ENCODE data around the gene TMCC2.
"Not testable (repeated sequence)": the region's sequence is repeated elsewhere in the genome, so short reads cannot be mapped to it uniquely, and the experiment has no call there.

Gene TMCC2

GRCh38 chr1:205216588-205216987, 11.2 kb upstream of the TMCC2 start:
- DNase-seq, result no peak

- no peak for DNase-seq
Observed at GRCh38 chr1:205217418-205217817, 10.3 kb upstream of the TMCC2 start.

GRCh38 chr1:205220421-205220820, 7.3 kb upstream of the TMCC2 start:
- no peak for DNase-seq

DNA sequence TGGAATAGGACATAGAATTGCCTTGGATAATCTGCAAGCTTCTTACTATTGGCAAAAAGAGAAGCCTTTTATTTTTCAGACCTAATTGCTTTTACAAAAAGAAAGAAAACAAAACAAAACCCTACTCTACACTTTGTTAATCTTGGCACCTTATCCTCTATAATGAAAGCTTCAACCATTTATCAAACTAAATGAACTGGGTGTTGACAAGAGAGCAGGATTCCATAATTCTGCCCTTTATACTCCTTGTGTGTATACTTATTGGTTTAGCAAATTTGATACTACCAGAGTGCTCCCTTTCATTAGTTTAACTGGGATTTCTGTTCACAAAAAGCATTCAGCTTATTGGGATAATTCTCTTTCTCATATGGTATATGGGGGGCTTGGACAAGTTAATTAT, 3.0 kb upstream of the TMCC2 start:
- no peak for DNase-seq

- DNase-seq, result no peak
Observed at GRCh38 chr1:205225901-205226765, 1.6 kb upstream of the TMCC2 start.

GRCh38 chr1:205226868-205227583, 720 bp upstream of the TMCC2 start:
- DNase-seq, result no peak

DNA sequence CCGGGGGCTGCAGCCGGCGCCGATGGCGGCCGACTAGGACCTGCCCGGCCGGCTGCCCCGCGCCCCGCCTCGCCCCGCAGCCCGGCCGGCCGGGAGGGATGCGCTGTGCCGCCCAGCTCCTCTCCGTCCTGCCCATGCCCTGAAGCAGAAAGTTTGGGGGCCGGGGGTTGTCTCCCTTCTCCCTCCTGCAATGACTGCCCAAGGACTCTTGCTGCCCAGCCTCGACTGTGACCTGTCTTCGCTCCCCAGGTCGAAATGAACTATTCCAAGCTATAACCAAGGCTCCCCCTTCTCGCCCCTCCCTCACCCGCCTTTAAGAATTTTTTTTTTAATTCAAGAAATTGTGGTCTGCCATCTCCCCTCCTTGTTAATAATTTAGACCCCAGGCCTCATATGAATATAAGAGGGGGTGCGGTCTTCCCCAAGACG, 361 bp downstream of the TMCC2 start:
- DNase-seq, result no peak

DNA sequence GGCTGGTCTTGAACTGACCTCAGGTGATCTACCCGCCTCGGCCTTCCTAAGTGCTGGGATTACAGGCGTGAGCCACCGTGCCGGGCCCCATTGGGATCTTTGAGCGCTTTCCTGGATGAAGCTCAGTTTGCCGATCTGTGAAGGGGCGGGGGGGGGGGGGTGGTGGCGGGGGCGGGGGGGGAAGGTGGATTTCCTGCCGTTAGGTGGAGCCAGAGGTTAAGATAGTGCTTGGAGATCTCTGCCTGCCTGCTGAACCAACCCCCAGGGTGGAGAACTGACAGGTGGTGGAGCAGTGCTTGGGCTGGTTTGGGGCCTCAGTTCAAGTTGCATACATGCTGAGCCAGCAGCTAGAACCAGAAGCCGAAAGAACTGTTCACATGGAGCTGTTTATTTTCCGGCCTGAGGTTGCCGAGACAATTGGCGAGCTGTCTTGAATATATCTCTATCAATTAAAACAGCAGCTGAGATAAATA, 1.7 kb downstream of the TMCC2 start:
- DNase-seq, result peak in 3 of 4 experiments; percentile 24 to 58 (median 50)

DNA sequence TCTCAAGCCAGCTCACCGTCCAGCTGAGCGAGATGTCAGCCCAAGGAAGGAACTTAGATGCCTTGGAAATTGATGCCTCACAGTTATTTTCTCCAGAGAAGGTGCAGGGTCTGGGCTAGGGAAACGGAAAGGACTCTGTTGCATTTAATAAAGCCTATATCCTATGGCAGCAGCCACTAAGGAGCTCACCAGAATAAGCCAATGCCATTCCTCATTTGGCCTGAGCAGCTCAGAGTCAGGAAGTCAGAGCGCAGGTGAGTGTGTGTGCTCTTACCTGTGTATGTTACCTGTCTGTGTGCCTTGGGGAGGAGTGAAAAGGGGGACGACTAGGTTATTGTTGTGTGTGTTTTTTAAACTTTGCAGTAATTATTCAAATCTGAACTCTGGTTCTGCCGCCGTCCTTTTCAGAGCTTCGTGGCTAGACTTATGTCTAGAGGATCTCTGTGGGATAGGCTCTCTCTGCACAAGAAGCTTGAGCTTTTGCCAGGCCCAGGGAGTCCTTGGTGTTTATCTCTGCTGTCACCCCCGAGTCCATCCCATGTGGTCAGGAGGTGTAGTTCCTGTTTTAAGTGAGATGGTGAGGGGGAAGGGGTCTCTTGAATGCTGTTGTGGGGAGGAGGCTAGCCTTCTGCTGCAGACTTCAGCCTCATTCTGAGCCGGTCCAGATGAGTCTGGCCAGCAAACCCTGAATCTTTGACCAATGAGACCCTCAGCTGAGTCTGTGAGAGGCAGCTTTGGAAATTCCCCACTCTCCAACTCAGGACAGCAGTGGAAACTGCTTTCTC, 2.4 kb downstream of the TMCC2 start:
- no peak for DNase-seq

DNA sequence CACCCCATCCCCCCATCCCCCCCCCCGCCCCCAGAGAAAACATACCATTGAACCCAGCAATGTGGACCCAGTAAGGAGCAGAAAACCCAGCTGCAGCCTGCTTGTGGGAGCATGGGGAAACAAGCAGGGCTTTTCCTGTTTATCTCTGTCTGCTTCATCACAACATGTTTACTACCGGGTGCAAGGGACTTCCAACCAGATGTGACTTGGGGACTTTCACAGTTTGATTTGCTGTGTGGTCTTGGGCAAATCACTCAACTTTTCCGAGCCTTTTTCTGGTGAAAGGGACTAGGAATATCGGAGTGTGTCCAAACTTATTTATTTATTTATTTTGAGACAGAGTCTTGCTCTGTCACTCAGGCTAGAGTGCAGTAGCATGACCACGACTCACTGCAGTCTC, 3.2 kb downstream of the TMCC2 start:
- DNase-seq, result no peak

- DNase-seq, result no peak
Observed at GRCh38 chr1:205232127-205232820, 4.5 kb downstream of the TMCC2 start.

DNA sequence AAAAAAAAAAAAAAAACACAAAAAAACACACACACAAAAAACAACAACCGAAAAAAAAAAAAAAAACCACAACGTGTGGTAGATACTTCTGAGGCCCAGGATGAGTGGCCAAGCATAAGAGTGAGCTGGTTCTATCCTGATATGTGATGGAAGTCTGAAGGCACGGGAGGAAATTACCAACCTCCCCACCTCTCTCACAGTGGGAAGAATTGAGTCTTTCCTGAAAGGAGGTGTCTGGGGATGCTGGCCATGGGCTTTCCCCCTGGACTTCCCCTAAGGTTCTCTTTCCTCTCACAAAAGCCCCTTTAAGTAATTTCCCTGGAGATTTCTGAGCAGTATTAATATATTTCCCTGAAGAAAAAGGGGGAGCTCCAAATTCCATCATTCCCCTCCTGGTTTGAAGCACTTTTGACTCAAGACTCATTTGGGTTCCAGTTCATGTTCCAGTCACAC, 5.2 kb downstream of the TMCC2 start:
- DNase-seq, result no peak

DNA sequence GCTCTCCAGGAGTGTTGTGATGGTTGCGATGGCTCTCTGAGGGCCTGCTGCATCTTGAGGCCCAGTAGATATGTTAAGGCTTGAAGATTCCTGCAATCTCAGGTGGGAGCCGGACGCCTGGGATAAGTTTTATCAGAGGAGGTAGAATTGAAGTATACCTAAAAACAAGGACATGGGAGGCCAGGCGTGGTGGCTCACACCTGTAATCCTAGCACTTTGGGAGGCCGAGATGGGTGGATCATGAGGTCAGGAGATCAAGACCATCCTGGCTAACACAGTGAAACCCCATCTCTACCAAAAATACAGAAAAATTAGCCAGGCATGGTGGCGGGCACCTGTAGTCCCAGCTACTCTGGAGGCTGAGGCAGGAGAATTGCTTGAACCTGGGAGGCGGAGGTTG, 6.2 kb downstream of the TMCC2 start:
- DNase-seq, result not testable (repeated sequence)

GRCh38 chr1:205235951-205236350, 8.2 kb downstream of the TMCC2 start:
- DNase-seq, result no peak

- DNase-seq, result no peak
Observed at GRCh38 chr1:205236526-205236925, 8.8 kb downstream of the TMCC2 start.

DNA sequence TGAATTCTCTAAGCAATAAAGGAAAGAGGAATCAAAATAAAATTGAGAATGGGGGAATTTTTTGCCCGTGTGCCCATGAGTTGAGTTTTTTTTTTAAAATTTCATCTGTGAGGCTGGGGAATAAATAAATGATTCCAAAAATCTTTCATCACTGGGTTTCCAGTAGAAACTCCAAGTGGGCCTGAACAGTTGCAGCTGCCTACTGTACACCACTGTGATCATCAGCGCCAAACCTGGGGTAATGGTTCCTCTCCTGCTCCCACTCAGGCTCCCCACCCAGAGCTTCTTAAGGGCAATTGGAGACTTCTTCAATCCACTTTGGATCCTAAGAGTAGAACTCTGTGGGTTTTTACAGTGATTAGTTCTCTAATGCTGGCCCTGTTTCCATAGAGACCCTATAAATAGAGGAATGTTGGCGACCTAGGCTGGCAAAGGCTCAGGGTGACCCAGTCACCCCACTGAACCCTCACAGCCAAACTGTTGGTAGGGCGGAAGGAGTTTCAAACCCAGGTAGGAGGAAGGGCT, 9.3 kb downstream of the TMCC2 start:
- DNase-seq, result no peak

GRCh38 chr1:205237526-205238484, 10.1 kb downstream of the TMCC2 start:
- DNase-seq, result no peak

GRCh38 chr1:205239078-205239477, 11.3 kb downstream of the TMCC2 start:
- DNase-seq, result no peak

DNA sequence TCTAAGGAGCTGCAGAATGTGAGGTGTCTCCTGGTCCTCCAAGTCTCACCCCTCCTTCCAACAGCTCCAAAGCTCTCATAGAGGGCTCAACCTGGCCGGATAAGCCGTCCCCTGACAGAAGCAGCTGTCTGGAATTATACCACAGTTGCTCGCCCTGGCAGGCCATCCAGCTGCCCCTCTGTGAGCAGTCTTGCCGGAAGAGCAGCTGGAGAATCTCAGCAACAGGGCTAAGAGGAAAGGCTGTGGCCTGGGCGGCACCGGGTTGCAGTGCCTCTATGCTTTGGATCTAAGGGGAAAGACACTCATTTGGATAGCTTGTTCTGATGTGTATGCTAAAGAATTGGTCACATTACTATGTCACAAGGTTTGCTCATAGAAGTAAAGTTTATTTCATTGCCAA, 12.4 kb downstream of the TMCC2 start:
- DNase-seq, result no peak

- no peak for DNase-seq
Observed at GRCh38 chr1:205240569-205240968, 12.8 kb downstream of the TMCC2 start.
